Ectodermal cell (in vitro differentiated cells): Measurements from ENCODE around the gene IL1RAPL1.

ENCODE experiments used
- H3K27ac ChIP-seq: 2 replicates; pipeline ENCODE4 v1.7.0; 2013; ENCODE audit warnings: mild to moderate bottlenecking, low read depth, low read length; ENCODE audit not compliant: insufficient read depth, poor library complexity, severe bottlenecking
- H3K27me3 ChIP-seq: 2 replicates; pipeline ENCODE4 v1.7.0; 2013; ENCODE audit warnings: mild to moderate bottlenecking, low read length; ENCODE audit not compliant: insufficient read depth, control insufficient read depth, poor library complexity, severe bottlenecking
- H3K36me3 ChIP-seq: one replicate; pipeline ENCODE4 v1.7.0; 2013; ENCODE audit warnings: low read length; ENCODE audit not compliant: control insufficient read depth, insufficient read depth
- H3K4me1 ChIP-seq: one replicate; pipeline ENCODE4 v1.7.0; 2013; ENCODE audit warnings: low read length; ENCODE audit not compliant: control insufficient read depth, insufficient read depth
- H3K4me3 ChIP-seq: 2 replicates; pipeline ENCODE4 v1.7.0; 2013; ENCODE audit warnings: low read depth, low read length, control low read depth; ENCODE audit not compliant: insufficient read depth
- H3K9me3 ChIP-seq: 2 replicates; pipeline ENCODE4 v1.7.0; 2013; ENCODE audit warnings: mild to moderate bottlenecking, low read length, moderate library complexity; ENCODE audit not compliant: control insufficient read depth
- WGBS, 2 experiments: methylation state at CpG; one replicate each; pipeline ENCODE4 v1.1.7; 2013; ENCODE audit warnings: missing lambda C conversion rate in 2 of 2; 5-methylcytosine and 5-hydroxymethylcytosine counted together

IL1RAPL1 gene

GRCh38 chrX:29542152-29542551 is 954.9 kb downstream of the IL1RAPL1 start:
- Histone ChIP-seq H3K4me1 (no peaks in the 10 kb centered on the region), H3K27me3 (no peaks in the 10 kb centered on the region), H3K4me3 (no peak overlapping the region), H3K36me3 (no peaks in the 10 kb centered on the region), H3K27ac (no peak overlapping the region), H3K9me3 (no peaks in the 10 kb centered on the region)
- WGBS, 2 experiments, result 88 to 95% methylated on average over 1 of the region's 1 CpG

GRCh38 chrX:29545878-29546277 is 958.6 kb downstream of the IL1RAPL1 start:
- Histone ChIP-seq H3K4me3 (no peak overlapping the region), H3K36me3 (no peaks in the 10 kb centered on the region), H3K27me3 (no peaks in the 10 kb centered on the region), H3K27ac (no peak overlapping the region), H3K4me1 (no peaks in the 10 kb centered on the region), H3K9me3 (no peaks in the 10 kb centered on the region)
- 92 to 100% methylated on average over 1 to 2 of the region's 2 CpGs for WGBS, 2 experiments

- H3K27me3 ChIP-seq, result no peaks in the 10 kb centered on the region
- H3K36me3 ChIP-seq, result no peaks in the 10 kb centered on the region
- WGBS, 2 experiments, result 93 to 95% methylated on average over 3 to 4 of the region's 4 CpGs
- no peak overlapping the region for H3K27ac ChIP-seq
- no peaks in the 10 kb centered on the region for H3K9me3 ChIP-seq
- no peak overlapping the region for H3K4me3 ChIP-seq
- H3K4me1 ChIP-seq, result no peaks in the 10 kb centered on the region
Measured at GRCh38 chrX:29547877-29548276, 960.6 kb downstream of the IL1RAPL1 start.

- WGBS, 2 experiments, result 92 to 100% methylated on average over 1 of the region's 1 CpG
Measured at GRCh38 chrX:29553542-29553941, 966.3 kb downstream of the IL1RAPL1 start.

GRCh38 chrX:29555465-29556091 is 968.3 kb downstream of the IL1RAPL1 start:
- no peaks in the 10 kb centered on the region for H3K27me3 ChIP-seq
- H3K27ac ChIP-seq, result no peak overlapping the region
- H3K36me3 ChIP-seq, result no peaks in the 10 kb centered on the region
- H3K4me1 ChIP-seq, result no peaks in the 10 kb centered on the region
- 100% methylated on average over 1 of the region's 1 CpG; no CpG with 5 or more reads in 1 of the 2 experiments for WGBS, 2 experiments
- no peak overlapping the region for H3K4me3 ChIP-seq
- H3K9me3 ChIP-seq, result no peaks in the 10 kb centered on the region

More at GRCh38 chrX:29553542-29553941, 966.3 kb downstream of the IL1RAPL1 start:
- Histone ChIP-seq H3K4me3 (no peak overlapping the region), H3K27ac (no peak overlapping the region), H3K9me3 (no peaks in the 10 kb centered on the region), H3K36me3 (no peaks in the 10 kb centered on the region), H3K27me3 (no peaks in the 10 kb centered on the region), H3K4me1 (no peaks in the 10 kb centered on the region)

- Histone ChIP-seq H3K27me3 (no peaks in the 10 kb centered on the region), H3K36me3 (no peaks in the 10 kb centered on the region), H3K27ac (no peak overlapping the region), H3K9me3 (no peaks in the 10 kb centered on the region), H3K4me3 (no peak overlapping the region), H3K4me1 (no peaks in the 10 kb centered on the region)
- WGBS, 2 experiments, result no CpG with 5 or more reads among the region's 1 CpG
Measured at GRCh38 chrX:29560065-29560464, 972.8 kb downstream of the IL1RAPL1 start.

- H3K36me3 ChIP-seq, result no peaks in the 10 kb centered on the region
- 98 to 100% methylated on average over 1 to 3 of the region's 3 CpGs for WGBS, 2 experiments
- H3K4me1 ChIP-seq, result no peaks in the 10 kb centered on the region
- H3K27ac ChIP-seq, result no peak overlapping the region
- no peaks in the 10 kb centered on the region for H3K27me3 ChIP-seq
- no peaks in the 10 kb centered on the region for H3K9me3 ChIP-seq
- no peak overlapping the region for H3K4me3 ChIP-seq
Measured at GRCh38 chrX:29561417-29561816, 974.2 kb downstream of the IL1RAPL1 start.

- 90 to 100% methylated on average over 1 to 2 of the region's 4 CpGs for WGBS, 2 experiments
- no peak overlapping the region for H3K4me3 ChIP-seq
- no peak overlapping the region for H3K27ac ChIP-seq
- H3K36me3 ChIP-seq, result no peaks in the 10 kb centered on the region
- H3K9me3 ChIP-seq, result no peaks in the 10 kb centered on the region
- no peaks in the 10 kb centered on the region for H3K27me3 ChIP-seq
- H3K4me1 ChIP-seq, result no peaks in the 10 kb centered on the region
Measured at GRCh38 chrX:29580560-29580959, 993.3 kb downstream of the IL1RAPL1 start.

- Histone ChIP-seq H3K27ac (no peak overlapping the region), H3K36me3 (no peaks in the 10 kb centered on the region), H3K4me1 (no peaks in the 10 kb centered on the region), H3K9me3 (no peaks in the 10 kb centered on the region), H3K4me3 (no peak overlapping the region), H3K27me3 (no peaks in the 10 kb centered on the region)
- 100% methylated on average over 1 of the region's 2 CpGs for WGBS, 2 experiments
Measured at GRCh38 chrX:29581223-29581622, 994.0 kb downstream of the IL1RAPL1 start.

GRCh38 chrX:29587107-29587506 is 999.9 kb downstream of the IL1RAPL1 start:
- no peak overlapping the region for H3K27ac ChIP-seq
- 92 to 98% methylated on average over 1 to 2 of the region's 2 CpGs for WGBS, 2 experiments
- H3K9me3 ChIP-seq, result no peaks in the 10 kb centered on the region
- H3K4me1 ChIP-seq, result no peaks in the 10 kb centered on the region
- H3K36me3 ChIP-seq, result no peaks in the 10 kb centered on the region
- no peaks in the 10 kb centered on the region for H3K27me3 ChIP-seq
- no peak overlapping the region for H3K4me3 ChIP-seq

- no peak overlapping the region for H3K27ac ChIP-seq
- H3K36me3 ChIP-seq, result no peaks in the 10 kb centered on the region
- no peaks in the 10 kb centered on the region for H3K9me3 ChIP-seq
- no peak overlapping the region for H3K4me3 ChIP-seq
- H3K27me3 ChIP-seq, result no peaks in the 10 kb centered on the region
- 91 to 93% methylated on average over 3 of the region's 3 CpGs for WGBS, 2 experiments
- no peaks in the 10 kb centered on the region for H3K4me1 ChIP-seq
Measured at GRCh38 chrX:29590921-29591320, 1003.7 kb downstream of the IL1RAPL1 start.
